HepG2 (cell line): ENCODE data around the gene CAMKMT. TPM values are rescaled to one million over a fixed set of nuclear protein-coding genes. Genes with fewer than 3 reads are reported as not detected.

Experiments used
- AFF4 ChIP-seq: sonication (generic); formaldehyde crosslinking; IDR thresholded peaks from 2 replicates; pipeline ENCODE4 v1.4.0; 2020; ENCODE audit warnings: missing genetic modification reagents
- AHR ChIP-seq: IDR thresholded peaks from 2 replicates; pipeline ENCODE4 v1.6.1; 2018; ENCODE audit warnings: missing genetic modification reagents, missing compliant biosample characterization
- AKAP8 ChIP-seq: sonication (generic); formaldehyde crosslinking; IDR thresholded peaks from 2 replicates; pipeline ENCODE4 v1.5.1; 2020; ENCODE audit warnings: mild to moderate bottlenecking, missing genetic modification reagents
- ARNTL ChIP-seq: sonication (generic); formaldehyde crosslinking; IDR thresholded peaks from 2 replicates; pipeline ENCODE4 v1.4.0; 2020; ENCODE audit warnings: mild to moderate bottlenecking, missing genetic modification reagents
- CAMTA2 ChIP-seq: sonication (generic); formaldehyde crosslinking; IDR thresholded peaks from 2 replicates; pipeline ENCODE4 v1.4.0; 2020; ENCODE audit warnings: mild to moderate bottlenecking, missing genetic modification reagents, borderline replicate concordance
- KDM4B ChIP-seq: sonication (generic); formaldehyde crosslinking; IDR thresholded peaks from 2 replicates; pipeline ENCODE4 v1.4.0; 2020; ENCODE audit warnings: missing genetic modification reagents
- MEIS1 ChIP-seq: sonication (generic); formaldehyde crosslinking; IDR thresholded peaks from 2 replicates; pipeline ENCODE4 v1.9.0; 2021; ENCODE audit warnings: mild to moderate bottlenecking, missing genetic modification reagents, moderate library complexity, borderline replicate concordance
- PBX2 ChIP-seq: IDR thresholded peaks from 2 replicates; pipeline ENCODE4 v1.6.1; 2016; ENCODE audit warnings: control low read depth
- PHB2 ChIP-seq: fragments of 450-650 bp; IDR thresholded peaks from 2 replicates; pipeline ENCODE4 v1.6.1; 2018; ENCODE audit not compliant: partially characterized antibody
- SAP130 ChIP-seq: IDR thresholded peaks from 2 replicates; pipeline ENCODE4 v1.6.1; 2016; ENCODE audit warnings: low read depth
- SIX4 ChIP-seq: sonication (generic); formaldehyde crosslinking; IDR thresholded peaks from 2 replicates; pipeline ENCODE4 v1.4.0; 2020; ENCODE audit warnings: missing genetic modification reagents
- SNAPC5 ChIP-seq: sonication (generic); formaldehyde crosslinking; IDR thresholded peaks from 2 replicates; pipeline ENCODE4 v1.8.1; 2023; ENCODE audit warnings: mild to moderate bottlenecking, missing genetic modification reagents, borderline replicate concordance
- SRSF4 ChIP-seq: fragments of 200-400 bp; formaldehyde crosslinking; IDR thresholded peaks from one replicate; pipeline ENCODE4 v1.6.1; 2018; ENCODE audit warnings: mild to moderate bottlenecking, low read depth, low read length, moderate library complexity; ENCODE audit not compliant: poor library complexity, severe bottlenecking
- TBL1XR1 ChIP-seq: fragments of 150-350 bp; IDR thresholded peaks from 2 replicates; pipeline ENCODE4 v1.6.1; 2014; ENCODE audit warnings: borderline replicate concordance, low read length; ENCODE audit not compliant: partially characterized antibody
- ZC3H13 ChIP-seq: sonication (generic); formaldehyde crosslinking; IDR thresholded peaks from 2 replicates; pipeline ENCODE4 v1.8.1; 2023; ENCODE audit warnings: mild to moderate bottlenecking, missing genetic modification reagents, moderate library complexity
- ZKSCAN8 ChIP-seq: IDR thresholded peaks from 2 replicates; pipeline ENCODE4 v1.6.1; 2016; ENCODE audit warnings: borderline replicate concordance, missing genetic modification reagents, missing compliant biosample characterization
- ZNF142 ChIP-seq: sonication (generic); formaldehyde crosslinking; IDR thresholded peaks from 2 replicates; pipeline ENCODE4 v1.4.0; 2020; ENCODE audit warnings: missing genetic modification reagents
- ZNF17 ChIP-seq: sonication (generic); formaldehyde crosslinking; IDR thresholded peaks from 2 replicates; pipeline ENCODE4 v1.5.0; 2020; ENCODE audit warnings: mild to moderate bottlenecking, missing genetic modification reagents
- polyA plus RNA-seq, 8 experiments: library from polyadenylated mRNA; depleted of rRNA in 3 of 8; stranded (reverse) in 7 of 8; unstranded in 1 of 8; fragments of >200 nt; fragmentation: Illumina TruSeq in 4 of 8; extraction: Trizol in 4 of 8; gene quantifications; 2 replicates each; pipeline versions ENCODE4 v1.2.1 to v1.2.3, GENCODE V29; 2011 to 2016; ENCODE audit warnings: low read depth in 4 of 8, missing spikeins in 1 of 8, mixed read lengths in 1 of 8; ENCODE audit not compliant: insufficient read depth in 1 of 8
- total RNA-seq, 5 experiments: library from RNA; depleted of rRNA; stranded (reverse); fragments of >200 nt; fragmentation: Illumina TruSeq; extraction: Trizol; gene quantifications; 2 replicates each; pipeline ENCODE4 v1.2.3, GENCODE V29; 2016; ENCODE audit warnings: low read depth in 1 of 5

Gene CAMKMT
- total and polyA plus RNA-seq, 2 of the 13 experiments (the other 11 are each of a cell fraction or from before 2014, with no cell fraction given), result 6.9 to 20.8 TPM

- peak; percentile 80 for TF ChIP-seq ZNF142 (CRISPR knock-in tag)
- 0 out of 2 replicates have a peak, but pooled peaks have one; percentile 48 for TF ChIP-seq SNAPC5
- TF ChIP-seq SRSF4, result no peak
- TF ChIP-seq AFF4 (CRISPR knock-in tag), result no peak
- peak; percentile 47; the same call in 1 of the 2 replicates for TF ChIP-seq SIX4
- TF ChIP-seq ZKSCAN8 (CRISPR knock-in tag), result peak; percentile 34; the same call in 1 of the 2 replicates
- TF ChIP-seq SAP130 (CRISPR knock-in tag), result peak; percentile 98
- TF ChIP-seq ARNTL (CRISPR knock-in tag), result 0 out of 2 replicates have a peak, but pooled peaks have one; percentile 65
- 0 out of 2 replicates have a peak, but pooled peaks have one; percentile 39 for TF ChIP-seq CAMTA2 (CRISPR knock-in tag)
- TF ChIP-seq MEIS1 (CRISPR knock-in tag), result peak; percentile 95
- TF ChIP-seq AKAP8, result no peak; the same call in 1 of the 2 replicates
- peak; percentile 42 for TF ChIP-seq TBL1XR1
- peak; percentile 42; the same call in 1 of the 2 replicates for TF ChIP-seq AHR (CRISPR knock-in tag)
- no peak for TF ChIP-seq ZNF17
- TF ChIP-seq ZC3H13 (CRISPR knock-in tag), result 0 out of 2 replicates have a peak, but pooled peaks have one; percentile 41
- TF ChIP-seq KDM4B, result peak; percentile 60; the same call in 1 of the 2 replicates
- no peak for TF ChIP-seq PHB2
- peak; percentile 69; the same call in 1 of the 2 replicates for TF ChIP-seq PBX2 (CRISPR knock-in tag)
These were observed at the start of gene CAMKMT, which contains the start of gene PREPL (continued) for GRCh38 chr2:44361330-44362206.
